NCI-H82 treated with DMSO at 0.1 percent for 48 hours (cell line): ENCODE results near the gene STK39.

Source experiments
- DNase-seq: peaks from one replicate; lab custom pipeline; 2025; ENCODE audit not compliant: unreplicated experiment; lab: John Stamatoyannopoulos, UW

The STK39 gene

DNA sequence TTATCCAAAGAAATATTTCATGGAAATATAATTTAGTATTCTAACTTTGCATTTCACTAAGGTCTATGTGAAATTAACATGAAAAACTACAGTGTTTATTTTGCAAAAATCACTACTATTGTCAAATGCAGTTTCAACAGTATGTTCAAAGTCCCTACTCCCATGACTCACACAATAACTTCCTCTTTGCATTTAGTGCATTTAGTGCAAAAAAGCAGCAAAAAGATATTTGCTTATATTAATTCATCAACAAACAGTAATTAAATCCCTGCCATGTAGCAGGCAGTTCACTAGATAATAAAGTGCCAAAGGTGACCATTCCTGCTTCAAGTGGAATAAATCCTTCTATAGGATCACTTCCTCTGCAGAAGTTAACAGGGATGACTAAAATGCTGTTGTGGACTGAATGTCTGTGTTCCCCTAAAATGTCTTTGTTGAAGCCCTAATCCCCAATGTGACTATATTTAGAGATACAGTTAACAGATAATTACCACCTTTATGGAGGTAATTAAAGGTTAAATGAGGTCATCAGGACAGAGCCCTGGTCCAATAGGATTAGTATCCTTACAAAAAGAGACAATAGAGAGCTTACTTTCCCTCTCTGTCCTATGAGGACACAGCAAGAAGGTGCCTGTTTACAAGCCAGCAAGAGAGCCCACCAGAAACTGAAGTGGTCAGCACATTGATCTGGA, 61.7 kb downstream of the STK39 start:
- peak; percentile 80 for DNase-seq

DNA sequence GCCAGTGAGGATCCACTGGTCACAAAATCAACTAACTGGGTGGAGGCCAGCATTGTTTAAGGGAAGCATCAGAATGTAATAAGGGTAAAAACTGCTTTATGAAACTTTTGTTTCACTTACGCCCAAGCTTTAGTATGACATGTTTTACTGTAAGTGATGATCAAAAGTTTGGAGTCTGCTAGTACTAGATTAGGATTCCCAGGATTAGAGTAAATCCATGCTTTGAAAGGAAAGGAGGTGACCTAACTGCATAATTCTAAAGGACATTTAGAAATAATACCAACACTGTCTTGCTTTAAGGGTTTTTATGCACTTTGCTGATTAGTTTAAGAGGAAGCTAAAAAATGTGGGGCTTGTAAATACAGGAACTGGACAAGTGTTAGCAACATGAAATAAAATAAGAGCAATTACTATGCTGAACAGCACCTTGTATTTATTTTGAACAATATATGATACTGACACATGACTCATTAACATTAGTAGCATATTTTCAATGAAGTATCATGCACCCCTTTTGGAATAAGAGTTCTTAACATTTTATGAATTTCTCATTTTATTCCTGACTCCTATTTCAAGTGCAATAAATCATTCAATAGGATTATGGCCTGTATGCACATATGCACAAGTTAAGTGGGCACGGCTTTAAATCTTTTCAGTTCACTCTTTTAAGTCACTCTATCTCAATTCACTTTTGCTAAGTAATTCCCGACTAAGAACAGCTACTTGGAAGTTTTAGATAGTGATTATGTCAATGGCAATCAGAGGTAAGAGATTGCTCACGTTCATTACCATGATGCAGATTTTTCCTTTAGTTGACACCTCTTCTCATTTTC, 62.5 kb downstream of the STK39 start:
- DNase-seq: peak; percentile 60

DNA sequence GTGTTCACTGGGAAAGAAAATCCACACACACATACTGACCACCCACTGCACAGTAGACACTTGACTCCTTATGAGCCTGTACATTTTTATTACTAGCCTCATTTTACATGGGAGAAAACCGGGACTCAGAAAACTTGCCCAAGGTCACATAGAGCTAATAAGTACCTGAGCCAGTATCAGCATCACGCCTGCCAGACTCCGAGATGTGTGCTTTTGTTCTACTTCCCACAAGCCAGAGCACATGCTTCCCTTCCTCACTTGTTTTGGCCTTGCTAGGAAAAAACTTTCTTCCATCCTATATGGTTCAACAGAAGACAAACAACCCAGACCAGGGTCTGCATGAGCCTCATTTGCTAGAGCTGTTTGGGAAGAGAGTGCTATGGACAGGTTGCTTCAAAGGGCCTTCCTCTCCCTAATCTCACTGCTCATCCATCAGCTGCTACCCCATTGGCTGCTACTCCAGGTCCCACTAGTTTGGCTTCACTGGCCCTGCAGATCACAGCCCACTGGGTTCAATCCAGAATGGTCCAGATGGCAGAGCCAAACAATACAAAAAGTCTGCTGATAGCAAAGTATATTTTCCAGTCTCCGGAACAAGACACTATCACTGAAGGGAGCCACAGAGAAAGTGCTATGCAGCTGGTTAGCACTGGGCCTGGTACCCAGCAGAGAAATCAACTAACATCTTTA, 63.9 kb downstream of the STK39 start:
- DNase-seq: no peak

DNA sequence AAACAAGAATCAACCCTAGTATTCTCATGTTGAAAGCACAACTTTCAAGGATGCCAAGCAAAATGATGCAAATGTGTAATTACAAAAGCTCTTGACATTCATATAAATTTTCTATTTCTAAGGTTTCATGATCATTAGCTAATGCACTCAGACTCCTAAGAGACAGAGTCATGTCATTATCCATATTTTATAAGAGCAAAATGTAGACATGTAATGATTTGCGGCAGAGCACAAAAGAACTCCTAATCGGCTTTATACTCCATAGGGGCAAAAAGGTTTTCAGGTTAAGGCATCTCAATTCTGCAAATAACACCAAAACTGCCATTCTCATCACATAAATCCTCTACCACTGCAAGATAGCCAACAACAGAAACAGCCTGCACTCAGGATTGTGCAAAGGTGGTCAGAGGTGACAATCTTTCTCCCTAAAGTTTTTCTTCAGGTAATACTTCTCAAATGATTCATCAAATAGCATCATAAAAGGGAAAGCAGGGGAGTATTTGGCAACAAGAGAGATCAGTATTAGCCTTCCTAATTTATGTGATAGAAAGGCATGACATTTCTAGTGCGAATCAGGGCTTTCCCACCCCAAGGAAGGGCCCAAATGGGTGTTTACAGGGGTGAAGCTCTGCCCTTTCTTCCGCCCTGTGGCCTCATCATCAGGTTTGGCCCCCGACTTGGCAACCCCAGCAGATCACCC, 64.7 kb downstream of the STK39 start:
- DNase-seq: no peak

DNA sequence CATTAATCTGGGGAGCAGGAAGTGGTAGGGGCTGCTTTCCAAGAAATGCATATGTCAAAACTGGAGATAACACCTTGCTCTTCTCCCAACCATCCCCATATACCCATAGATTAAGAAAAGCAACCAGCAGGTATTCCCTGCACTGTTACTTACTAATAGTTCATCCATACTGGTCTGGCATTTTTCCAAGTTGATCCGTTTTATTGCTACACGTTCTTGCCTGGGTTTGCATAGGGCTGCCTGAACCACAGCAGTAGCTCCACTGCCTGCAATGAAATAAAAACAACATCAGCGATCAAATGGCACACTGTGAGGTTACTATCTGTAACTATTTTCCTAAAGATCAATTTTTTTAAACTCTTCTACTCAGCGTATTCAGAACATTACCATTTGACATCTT, 65.6 kb downstream of the STK39 start:
- peak; percentile 84 for DNase-seq

DNA sequence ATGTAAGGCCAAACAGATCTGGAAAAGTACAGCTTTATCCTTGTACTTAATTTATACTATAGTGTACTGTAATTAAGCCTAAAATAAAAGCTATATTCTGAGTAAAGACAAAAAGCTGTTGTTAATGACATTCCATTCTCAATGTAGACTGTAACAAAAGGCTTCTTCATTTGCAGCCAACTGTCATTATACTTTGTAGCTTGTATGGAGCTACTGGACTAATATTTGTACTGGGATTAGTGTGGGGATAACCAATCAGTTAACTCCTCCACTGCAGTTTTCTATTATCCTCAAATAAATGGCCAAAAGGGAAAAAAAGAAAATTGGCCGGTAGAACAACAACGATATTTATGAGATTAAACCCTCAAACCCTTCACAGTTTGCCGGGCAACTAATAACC, 66.5 kb downstream of the STK39 start:
- peak; percentile 18 for DNase-seq

DNA sequence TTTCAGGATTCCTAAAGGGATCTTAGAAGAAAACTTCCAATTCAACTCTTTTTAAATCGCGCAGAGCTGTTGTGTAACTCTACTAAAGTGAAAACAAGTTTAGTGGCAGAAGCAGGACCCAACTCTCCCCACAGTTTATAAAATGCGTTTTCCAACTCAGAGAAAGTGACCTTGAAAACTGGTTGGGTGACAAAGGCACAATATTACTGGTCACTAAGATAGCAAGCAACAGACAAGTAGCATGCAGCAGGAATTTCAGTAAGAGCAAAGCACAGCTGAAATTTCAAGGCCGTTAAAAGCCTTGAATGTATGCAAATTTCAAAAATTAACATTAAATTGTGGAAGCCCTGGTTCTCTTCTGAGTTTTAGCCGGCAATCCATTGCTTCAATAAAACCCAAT, 66.9 kb downstream of the STK39 start:
- no peak for DNase-seq

DNA sequence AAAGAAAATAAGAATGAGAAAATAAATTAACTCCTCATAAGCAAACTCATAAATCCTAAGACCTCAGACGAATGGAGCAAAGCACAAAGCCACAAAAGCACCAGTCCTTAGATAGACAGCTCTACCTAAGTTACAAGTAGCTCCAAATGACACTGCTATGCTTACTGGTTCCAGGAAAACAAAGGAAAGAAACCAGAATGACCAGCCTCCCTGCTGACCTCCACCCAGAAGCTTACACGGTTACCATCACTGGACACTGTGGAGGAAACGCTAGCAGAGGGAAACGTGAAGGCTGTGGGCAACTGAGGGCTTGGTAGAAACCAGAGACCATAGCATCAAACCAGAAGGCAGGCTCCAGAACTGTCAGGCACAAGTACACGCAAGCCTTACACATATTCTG, 67.8 kb downstream of the STK39 start:
- DNase-seq: peak; percentile 36

DNA sequence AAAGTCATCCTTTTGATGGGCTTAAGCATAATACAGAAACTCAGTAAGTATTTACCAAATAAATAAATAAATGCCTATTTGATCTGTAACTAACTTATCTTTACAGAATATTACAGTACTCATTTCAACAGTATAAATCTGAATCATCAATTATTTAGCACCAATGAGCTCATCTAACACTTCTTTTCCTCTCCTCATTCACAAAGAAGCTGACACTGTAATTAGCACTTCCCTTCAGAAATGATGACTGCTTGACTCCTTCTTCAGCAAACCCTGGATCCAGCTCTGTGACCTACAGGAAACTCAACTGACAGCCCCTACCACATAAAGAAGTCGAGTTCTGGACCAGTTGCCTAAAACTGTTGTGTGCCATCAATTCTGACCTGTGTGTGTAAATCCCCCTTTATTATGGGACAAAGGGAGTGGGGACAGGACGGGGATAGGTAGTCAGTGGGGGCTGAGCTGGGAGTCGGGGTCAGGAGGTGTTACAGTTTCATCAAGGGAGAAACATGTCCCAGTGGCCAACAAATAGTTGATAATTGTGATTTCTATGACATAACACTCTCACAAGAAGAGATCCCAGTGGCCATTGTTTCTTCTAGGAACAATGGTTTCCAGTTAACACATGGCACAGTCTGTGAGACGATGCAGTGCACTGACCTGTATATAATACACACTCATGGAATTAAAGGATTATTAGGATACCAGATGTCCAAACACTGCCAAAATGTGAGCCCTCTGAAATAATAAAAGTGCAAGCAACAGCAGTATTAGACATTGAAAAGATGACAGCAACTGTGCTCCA, 68.7 kb downstream of the STK39 start:
- peak; percentile 52 for DNase-seq

DNA sequence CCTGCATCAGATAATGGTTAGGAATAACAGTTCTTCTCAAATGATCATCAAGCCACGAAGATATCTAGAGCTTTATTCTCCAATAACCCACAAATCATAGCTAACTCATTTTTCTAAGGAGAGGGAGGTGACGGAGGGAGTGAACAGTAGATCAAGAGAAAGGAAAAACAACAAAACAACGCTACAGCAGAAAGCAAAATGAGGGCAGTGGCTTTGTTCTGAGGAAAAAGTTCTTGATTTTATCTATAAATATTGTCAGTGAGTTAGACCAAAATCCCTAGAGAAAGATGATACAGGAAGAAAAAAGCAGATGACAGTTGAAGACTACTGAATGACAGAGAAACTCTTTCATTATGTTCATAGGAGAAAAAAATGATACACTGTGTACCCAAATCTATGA, 71.0 kb downstream of the STK39 start:
- no peak for DNase-seq

DNA sequence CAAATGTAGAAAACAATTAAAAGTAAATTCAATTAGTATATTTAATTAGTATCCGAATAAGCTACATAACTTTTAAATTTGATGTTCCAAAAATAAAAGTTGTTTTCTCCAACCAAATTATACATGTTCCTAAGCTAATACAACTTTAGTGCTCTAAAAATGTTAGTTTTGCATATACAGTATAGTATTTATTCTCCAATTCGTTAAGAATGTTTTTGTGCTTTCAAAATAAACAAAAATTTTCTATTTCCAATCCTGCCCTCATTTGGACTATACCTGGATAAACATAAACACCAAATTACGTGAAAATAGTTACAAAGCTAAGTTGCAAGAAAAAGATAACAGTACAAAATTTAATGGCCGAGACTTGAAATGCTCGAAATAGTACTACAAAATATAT, 71.9 kb downstream of the STK39 start:
- no peak for DNase-seq

DNA sequence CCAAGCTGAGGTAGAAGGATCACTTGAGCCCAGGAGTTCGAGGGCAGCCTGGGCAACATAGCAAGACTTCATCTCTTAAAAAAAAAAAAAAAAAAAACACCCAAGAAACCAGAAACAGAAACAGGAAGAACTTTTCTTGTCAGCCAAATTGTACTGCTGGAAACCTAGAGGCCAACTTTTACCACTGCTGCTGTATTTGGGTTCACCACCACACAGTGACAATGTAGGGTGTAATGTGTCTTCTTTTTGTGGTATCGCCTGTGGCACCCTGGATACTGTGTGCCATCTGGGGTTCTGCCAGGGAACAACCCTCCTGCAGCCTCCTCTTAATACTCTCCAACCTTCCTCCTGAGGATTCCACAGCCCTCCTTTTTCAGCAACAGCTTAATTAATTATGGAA, 72.6 kb downstream of the STK39 start:
- DNase-seq: no peak

DNA sequence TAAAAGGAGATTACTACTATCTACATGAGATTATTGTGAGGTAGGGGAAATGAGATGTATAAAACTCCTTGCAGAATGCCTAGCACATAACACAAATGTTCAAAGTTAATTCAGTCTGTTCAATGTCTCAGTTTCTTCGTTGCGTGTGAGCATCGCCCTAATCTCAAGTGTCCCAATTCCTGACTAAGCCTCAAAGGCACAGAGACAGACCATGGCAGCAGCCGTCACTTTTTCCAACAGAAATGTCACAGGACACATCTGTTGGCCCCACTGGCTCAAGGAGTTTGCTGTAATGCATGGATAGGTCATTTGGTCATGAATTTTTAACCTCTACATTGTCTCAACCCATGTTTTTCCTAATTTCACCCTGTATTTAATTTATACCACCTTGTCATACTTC, 75.3 kb downstream of the STK39 start:
- no peak for DNase-seq

DNA sequence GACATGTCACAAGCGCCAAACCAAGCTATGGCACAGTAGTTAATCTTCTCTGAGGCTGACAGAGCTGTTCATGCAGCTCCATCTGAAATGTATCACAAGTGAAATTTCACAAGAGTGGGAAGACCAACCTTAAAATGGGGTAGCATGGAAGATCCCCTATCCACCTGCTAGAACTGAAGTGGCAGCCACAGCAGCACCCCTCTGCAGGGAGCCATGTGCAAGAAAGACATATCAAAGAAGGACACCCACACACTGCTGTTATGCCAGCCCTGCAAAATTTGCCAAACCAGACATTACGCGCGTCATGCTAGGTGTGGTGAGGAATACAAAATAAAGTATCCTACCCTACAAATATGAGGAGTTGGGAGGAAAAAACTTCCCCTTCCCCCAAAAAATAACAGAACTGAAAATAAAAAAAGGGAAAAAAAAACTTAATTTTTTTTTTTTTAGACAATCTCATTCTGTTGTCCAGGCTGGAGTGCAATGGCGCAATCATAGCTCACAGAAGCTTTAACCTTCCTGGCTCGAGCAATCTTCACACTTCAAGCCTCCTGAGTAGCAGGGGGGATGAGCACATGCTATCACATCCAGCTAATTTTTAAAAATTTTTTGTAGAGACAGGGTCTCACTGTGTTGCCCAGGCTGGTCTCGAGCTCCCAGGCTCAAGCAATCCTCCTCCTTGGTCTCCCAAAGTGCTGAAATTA, 76.2 kb downstream of the STK39 start:
- DNase-seq: no peak

DNA sequence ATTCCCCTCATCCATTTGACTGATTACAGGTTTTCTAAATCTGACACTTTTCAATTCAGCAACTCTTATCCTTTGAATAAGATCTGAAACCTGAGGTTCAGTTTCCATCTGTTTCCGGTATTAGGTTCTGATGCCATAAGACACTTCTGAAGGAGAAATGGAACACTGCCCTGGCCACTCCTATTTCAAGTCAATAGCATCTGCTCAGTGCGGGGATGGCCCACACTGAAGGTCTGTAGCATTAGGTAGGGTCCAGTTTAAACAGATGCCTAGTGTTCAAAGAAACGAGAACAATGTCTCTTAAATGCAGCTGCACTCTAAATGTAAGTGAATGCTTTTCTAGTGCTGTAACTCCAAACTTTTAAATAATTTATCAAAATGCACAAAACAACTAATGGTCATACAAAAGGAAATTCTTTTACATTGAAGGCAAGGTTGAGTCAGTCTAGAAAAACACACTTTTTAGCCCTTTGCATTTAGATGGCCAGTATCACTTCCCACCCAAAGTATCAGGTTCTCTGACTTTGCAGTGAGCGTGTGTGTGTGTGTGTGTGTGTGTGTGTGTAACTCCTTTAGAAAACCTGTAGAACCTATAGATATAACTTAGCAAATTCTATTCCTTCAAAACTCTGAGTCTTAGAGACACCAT, 78.2 kb downstream of the STK39 start:
- peak; percentile 27 for DNase-seq

DNA sequence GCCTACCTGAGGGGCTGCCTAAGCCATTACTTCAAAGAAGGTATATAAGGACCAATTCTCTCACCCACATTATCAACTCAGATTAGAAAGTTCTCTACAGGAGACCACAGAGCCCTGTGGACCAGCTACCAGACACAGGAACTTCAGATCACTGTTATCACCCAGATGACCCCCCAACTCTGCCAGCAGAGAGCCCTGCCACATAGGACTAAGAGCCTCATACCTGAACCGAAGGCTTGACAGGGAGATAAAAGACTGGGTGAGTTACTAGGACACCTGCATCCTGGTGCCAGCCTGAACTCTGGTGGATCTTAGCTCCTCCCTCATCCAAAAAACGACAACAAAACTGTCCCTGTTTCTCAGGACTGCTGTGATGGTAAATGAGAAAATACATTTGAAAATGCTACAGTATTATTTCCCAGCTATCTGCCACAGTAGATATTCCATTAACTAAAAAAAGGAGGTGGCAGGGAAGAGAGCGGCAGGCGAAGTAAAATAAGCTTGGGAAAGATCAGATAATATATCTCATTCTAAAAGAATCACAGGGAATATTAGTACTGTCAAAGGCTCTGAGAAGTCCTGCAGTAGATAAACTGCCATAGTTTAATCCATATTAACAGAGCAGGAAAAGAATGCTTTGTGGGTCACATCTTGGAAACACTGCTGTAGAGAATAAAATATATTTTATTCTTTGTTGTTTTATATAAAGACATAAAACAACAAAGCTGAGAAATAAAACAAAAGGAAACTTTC, 79.7 kb downstream of the STK39 start:
- DNase-seq: no peak

DNA sequence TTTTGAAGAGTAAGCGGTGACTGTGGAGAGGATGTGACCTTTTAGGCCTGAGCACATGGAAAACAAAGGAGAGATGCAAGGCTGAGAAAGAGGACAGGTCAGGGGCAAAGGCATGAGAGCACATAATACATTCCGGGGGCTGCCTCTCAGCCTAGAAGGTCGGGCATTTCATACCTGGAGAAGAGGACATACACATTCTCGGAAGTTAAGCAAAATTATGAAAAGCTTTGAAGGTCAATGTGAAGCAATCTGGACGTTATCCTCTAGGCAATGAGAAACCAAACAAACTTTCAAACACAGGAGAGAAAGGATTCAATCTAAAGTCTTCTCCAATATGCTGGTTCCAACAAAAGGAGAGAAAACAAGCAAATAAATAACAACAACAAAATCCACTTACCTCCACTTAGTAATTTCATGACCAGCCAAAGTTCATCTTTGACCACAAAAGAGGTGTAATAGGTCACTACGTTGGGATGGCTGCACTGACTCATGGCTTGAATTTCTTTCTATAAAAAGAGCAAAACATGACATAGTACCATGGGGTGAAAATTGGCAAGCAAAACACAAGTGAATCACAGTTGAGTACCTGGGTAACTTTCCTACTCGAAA, 80.4 kb downstream of the STK39 start:
- no peak for DNase-seq
